Testis (tissue), 3 donors: ENCODE results near the gene OSBPL9. TPM values are rescaled to one million over a fixed set of nuclear protein-coding genes. Genes with fewer than 3 reads are reported as not detected.

Experiments
- DNase-seq: peaks from one replicate; pipeline ENCODE4 v3.0.0-alpha.2; 2019
- H3K27ac ChIP-seq, 2 donors: fragments of 200-600 bp; sonication (generic); one replicate each; pipeline ENCODE4 v1.5.1; 2019
- H3K27me3 ChIP-seq: fragments of 200-600 bp; sonication (generic); one replicate; pipeline ENCODE4 v1.5.1; 2019
- H3K36me3 ChIP-seq: fragments of 200-600 bp; sonication (generic); one replicate; pipeline ENCODE4 v1.5.1; 2017; ENCODE audit warnings: low read depth; ENCODE audit errors: missing control alignments
- H3K4me1 ChIP-seq: fragments of 200-600 bp; sonication (generic); one replicate; pipeline ENCODE4 v1.5.1; 2019
- H3K4me3 ChIP-seq, 2 donors: fragments of 200-600 bp; sonication (generic); one replicate each; pipeline ENCODE4 v1.5.1; 2017 to 2019
- H3K9me3 ChIP-seq: fragments of 200-600 bp; sonication (generic); one replicate; pipeline ENCODE4 v1.5.1; 2017
- CTCF ChIP-seq, 3 experiments: fragments of 450-650 bp in 2 of 3; fragments of 200-600 bp in 1 of 3; sonication (generic) in 1 of 3; IDR thresholded peaks; one replicate each; pipeline ENCODE4 v1.5.1; 2016 to 2019; ENCODE audit warnings: antibody characterized with exemption in 3 of 3, mild to moderate bottlenecking in 2 of 3, moderate library complexity in 1 of 3
- POLR2A ChIP-seq: fragments of 450-650 bp; IDR thresholded peaks from one replicate; pipeline ENCODE4 v1.6.1; 2017; ENCODE audit warnings: antibody characterized with exemption, mild to moderate bottlenecking, moderate library complexity
- WGBS, 2 donors: methylation state at CpG; one replicate each; pipeline ENCODE4 v1.1.5; 2018; 5-methylcytosine and 5-hydroxymethylcytosine counted together
- intact Hi-C: fragments of 100-400 bp; cut with DNase I; formaldehyde crosslinking; loops from one replicate; pipeline ENCODE4 v1.15.1; 2023; ENCODE audit warnings: low total_unique reads
- polyA plus RNA-seq: library from polyadenylated mRNA; stranded (reverse); fragments of 350-450 nt; fragmentation: Illumina TruSeq; extraction: RNeasy Lipid Tissue Mini Kit (QIAGEN cat#74804); gene quantifications from one replicate; pipeline ENCODE4 v1.2.3, GENCODE V29; 2014; ENCODE audit warnings: low read depth, low replicate concordance; ENCODE audit not compliant: insufficient read depth
- total RNA-seq, 2 donors: library from RNA; depleted of rRNA; stranded (reverse); fragments of >200 nt; gene quantifications; one replicate each; pipeline ENCODE4 v1.2.3, GENCODE V29; 2016

Gene OSBPL9
- total and polyA plus RNA-seq, 3 donors from 2014 or later, result 59.3 to 160 (median 117) TPM

- Histone ChIP-seq H3K4me3 (no peak overlapping the region), H3K27me3 (no peaks in the 10 kb centered on the region), H3K4me1 (peaks cover 13% of the 10 kb centered on the region), H3K27ac (peak overlapping the region; percentile 57 to 72), H3K9me3 (no peaks in the 10 kb centered on the region), H3K36me3 (no peaks in the 10 kb centered on the region)
- WGBS, 2 donors, result 52 to 64% methylated on average over 5 of the region's 5 CpGs
- DNase-seq, result peak; percentile 72
- TF ChIP-seq CTCF (IDR thresholded peaks at IDR 0.05), result no peak
- TF ChIP-seq POLR2A, result no peak
- intact Hi-C loops, result no loop called here
Measured at GRCh38 chr1:51584021-51584420, 32.9 kb upstream of the OSBPL9 start.

GRCh38 chr1:51592711-51593110 lies 24.2 kb upstream of the OSBPL9 start:
- no peak for TF ChIP-seq CTCF (IDR thresholded peaks at IDR 0.05)
- TF ChIP-seq POLR2A, result no peak
- H3K9me3 ChIP-seq, result no peaks in the 10 kb centered on the region
- intact Hi-C loops, result no loop called here
- H3K4me3 ChIP-seq, result no peak overlapping the region
- no peak for DNase-seq
- H3K36me3 ChIP-seq, result no peaks in the 10 kb centered on the region
- H3K4me1 ChIP-seq, result peaks cover 5% of the 10 kb centered on the region
- no peak overlapping the region for H3K27ac ChIP-seq
- H3K27me3 ChIP-seq, result no peaks in the 10 kb centered on the region

GRCh38 chr1:51594716-51595115 lies 22.2 kb upstream of the OSBPL9 start:
- intact Hi-C loops, result no loop called here
- no peak overlapping the region for H3K4me3 ChIP-seq
- TF ChIP-seq CTCF (IDR thresholded peaks at IDR 0.05) (no peak), POLR2A (no peak)
- no peak for DNase-seq
- H3K27ac ChIP-seq, result no peak overlapping the region
- peaks cover 9% of the 10 kb centered on the region for H3K4me1 ChIP-seq
- H3K27me3 ChIP-seq, result no peaks in the 10 kb centered on the region
- H3K36me3 ChIP-seq, result no peaks in the 10 kb centered on the region
- 96 to 98% methylated on average over 9 to 20 of the region's 20 CpGs for WGBS, 2 donors
- H3K9me3 ChIP-seq, result no peaks in the 10 kb centered on the region

GRCh38 chr1:51600529-51600928 lies 16.4 kb upstream of the OSBPL9 start:
- no peaks in the 10 kb centered on the region for H3K27me3 ChIP-seq
- DNase-seq, result no peak
- H3K27ac ChIP-seq, result no peak overlapping the region
- intact Hi-C loops, result no loop called here
- 32 to 44% methylated on average over 2 of the region's 2 CpGs for WGBS, 2 donors
- H3K9me3 ChIP-seq, result no peaks in the 10 kb centered on the region
- peaks cover 6% of the 10 kb centered on the region for H3K4me1 ChIP-seq
- no peak for TF ChIP-seq CTCF (IDR thresholded peaks at IDR 0.05)
- TF ChIP-seq POLR2A, result no peak
- H3K36me3 ChIP-seq, result no peaks in the 10 kb centered on the region
- H3K4me3 ChIP-seq, result no peak overlapping the region

GRCh38 chr1:51600965-51601364 lies 15.9 kb upstream of the OSBPL9 start:
- DNase-seq, result no peak
- no peaks in the 10 kb centered on the region for H3K27me3 ChIP-seq
- H3K9me3 ChIP-seq, result no peaks in the 10 kb centered on the region
- no peak overlapping the region for H3K4me3 ChIP-seq
- no peaks in the 10 kb centered on the region for H3K36me3 ChIP-seq
- H3K27ac ChIP-seq, result no peak overlapping the region
- intact Hi-C loops, result no loop called here
- TF ChIP-seq CTCF (IDR thresholded peaks at IDR 0.05) (no peak), POLR2A (no peak)
- 58 to 67% methylated on average over 1 of the region's 1 CpG for WGBS, 2 donors
- H3K4me1 ChIP-seq, result peaks cover 7% of the 10 kb centered on the region
